Esophagus muscularis mucosa (tissue), 4 donors: ENCODE results near the gene HOXB8.

Source experiments
- CTCF ChIP-seq, 3 experiments: fragments of 200-600 bp in 2 of 3; fragments of 450-650 bp in 1 of 3; sonication (generic) in 2 of 3; IDR thresholded peaks; one replicate each; pipeline ENCODE4 v1.5.1; 2017 to 2019; ENCODE audit warnings: antibody characterized with exemption in 3 of 3, mild to moderate bottlenecking in 2 of 3, moderate library complexity in 1 of 3
- EP300 ChIP-seq: sonication (generic); formaldehyde crosslinking; IDR thresholded peaks from one replicate; pipeline ENCODE4 v1.6.1; 2017; ENCODE audit warnings: antibody characterized with exemption
- POLR2A ChIP-seq: fragments of 450-650 bp; IDR thresholded peaks from one replicate; pipeline ENCODE4 v1.6.1; 2017; ENCODE audit warnings: antibody characterized with exemption, moderate library complexity, mild to moderate bottlenecking, low read depth
- POLR2AphosphoS5 ChIP-seq, 2 donors: sonication (generic); formaldehyde crosslinking; IDR thresholded peaks; one replicate each; pipeline ENCODE4 v1.6.1; 2017; ENCODE audit warnings: antibody characterized with exemption in 2 of 2

GRCh38 chr17:48644910-48645557 is 29.9 kb upstream of the HOXB8 start:
- TF ChIP-seq CTCF (IDR thresholded peaks at IDR 0.05) (no peak), POLR2A (no peak), EP300 (no peak), POLR2AphosphoS5 (IDR thresholded peaks at IDR 0.05) (no peak)
